ENCODE measurements around the gene RBM5. TPM values are rescaled to one million over a fixed set of nuclear protein-coding genes. Genes with fewer than 3 reads are reported as not detected.

RBM5 gene
- total RNA-seq, 1 experiment from 2014 or later: 126 TPM

DNA sequence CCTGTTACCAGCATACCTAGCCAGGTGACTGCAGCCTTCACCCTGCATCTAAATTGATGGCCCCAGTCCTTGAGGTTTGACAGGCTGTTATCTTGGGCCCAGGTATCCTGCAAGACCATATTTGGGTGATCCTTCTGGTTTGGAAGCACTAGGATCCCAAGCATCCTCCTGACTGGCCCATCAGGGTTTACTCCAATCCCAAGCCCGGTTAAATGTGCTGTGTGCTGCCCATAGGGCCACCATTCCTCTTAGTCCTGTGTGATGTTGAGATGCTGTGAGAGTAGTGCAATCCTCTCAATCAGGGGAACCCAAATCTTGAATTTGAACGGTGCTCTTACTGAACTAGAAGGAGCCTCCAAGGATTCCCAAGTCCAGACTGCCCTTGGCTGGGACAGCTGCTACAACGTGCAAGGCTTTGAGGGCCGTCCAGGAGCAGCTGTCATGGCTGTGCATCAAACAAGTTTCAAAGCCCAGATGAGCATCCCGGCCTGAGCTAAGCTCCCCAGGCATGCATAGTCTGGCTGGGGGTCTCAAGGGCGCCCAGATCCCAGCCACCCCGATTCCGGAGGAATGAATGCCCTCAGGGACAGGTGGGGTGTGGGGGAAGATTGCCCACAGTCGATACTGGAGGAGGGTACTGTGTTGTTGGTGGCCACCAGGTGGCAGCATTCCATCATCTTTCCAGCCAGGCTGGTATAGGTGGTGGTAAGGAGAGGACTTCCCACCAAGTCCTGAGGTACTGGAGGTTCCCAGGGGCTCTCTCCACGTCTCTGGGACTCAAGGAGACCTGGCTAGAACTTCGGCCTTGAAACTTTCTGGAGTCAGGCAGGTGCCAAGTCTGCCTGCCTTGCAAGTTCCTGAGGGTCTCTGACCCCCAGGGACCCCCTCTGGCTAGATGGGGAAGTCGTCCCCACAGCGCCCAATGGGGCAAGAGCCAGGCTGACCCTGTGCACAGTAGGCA lies 32.6 kb downstream of the RBM5 start:
- Mint-ChIP-seq H3K27me3 (ENCODE audit: unreplicated experiment) (no peaks in the 10 kb centered on the region), H3K4me1 (ENCODE audit: low read depth, unreplicated experiment) (peaks cover 8% of the 10 kb centered on the region), H3K9me3 (ENCODE audit: low read depth, unreplicated experiment) (no peaks in the 10 kb centered on the region), H3K36me3 (ENCODE audit: insufficient read depth, unreplicated experiment) (peaks cover 58% of the 10 kb centered on the region), H3K27ac (ENCODE audit: unreplicated experiment) (no peak overlapping the region), H3K4me3 (ENCODE audit: low read depth, unreplicated experiment) (no peak overlapping the region)
- intact Hi-C loops (cut with micrococcal nuclease; ENCODE audit: unreplicated experiment): loop anchor here (1.0 to 2.0 kb wide), 3 partner anchors 68 to 151 kb away; no protein-coding TSS in a partner anchor
- CTCF ChIA-PET: interaction anchor here (0.5 to 1.5 kb wide), 2 partner anchors 23 to 68 kb away, joined by 4 to 5 read pairs; no protein-coding TSS in a partner anchor
- TF ChIP-seq, protein P1, sequence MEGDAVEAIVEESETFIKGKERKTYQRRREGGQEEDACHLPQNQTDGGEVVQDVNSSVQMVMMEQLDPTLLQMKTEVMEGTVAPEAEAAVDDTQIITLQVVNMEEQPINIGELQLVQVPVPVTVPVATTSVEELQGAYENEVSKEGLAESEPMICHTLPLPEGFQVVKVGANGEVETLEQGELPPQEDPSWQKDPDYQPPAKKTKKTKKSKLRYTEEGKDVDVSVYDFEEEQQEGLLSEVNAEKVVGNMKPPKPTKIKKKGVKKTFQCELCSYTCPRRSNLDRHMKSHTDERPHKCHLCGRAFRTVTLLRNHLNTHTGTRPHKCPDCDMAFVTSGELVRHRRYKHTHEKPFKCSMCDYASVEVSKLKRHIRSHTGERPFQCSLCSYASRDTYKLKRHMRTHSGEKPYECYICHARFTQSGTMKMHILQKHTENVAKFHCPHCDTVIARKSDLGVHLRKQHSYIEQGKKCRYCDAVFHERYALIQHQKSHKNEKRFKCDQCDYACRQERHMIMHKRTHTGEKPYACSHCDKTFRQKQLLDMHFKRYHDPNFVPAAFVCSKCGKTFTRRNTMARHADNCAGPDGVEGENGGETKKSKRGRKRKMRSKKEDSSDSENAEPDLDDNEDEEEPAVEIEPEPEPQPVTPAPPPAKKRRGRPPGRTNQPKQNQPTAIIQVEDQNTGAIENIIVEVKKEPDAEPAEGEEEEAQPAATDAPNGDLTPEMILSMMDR (IDR thresholded peaks at IDR 0.05; ENCODE audit: unreplicated experiment): peak; percentile 59
- peak; percentile 84 for DNase-seq
- TSS peak; percentile 22 for BruUV-seq (replicated peaks)

DNA sequence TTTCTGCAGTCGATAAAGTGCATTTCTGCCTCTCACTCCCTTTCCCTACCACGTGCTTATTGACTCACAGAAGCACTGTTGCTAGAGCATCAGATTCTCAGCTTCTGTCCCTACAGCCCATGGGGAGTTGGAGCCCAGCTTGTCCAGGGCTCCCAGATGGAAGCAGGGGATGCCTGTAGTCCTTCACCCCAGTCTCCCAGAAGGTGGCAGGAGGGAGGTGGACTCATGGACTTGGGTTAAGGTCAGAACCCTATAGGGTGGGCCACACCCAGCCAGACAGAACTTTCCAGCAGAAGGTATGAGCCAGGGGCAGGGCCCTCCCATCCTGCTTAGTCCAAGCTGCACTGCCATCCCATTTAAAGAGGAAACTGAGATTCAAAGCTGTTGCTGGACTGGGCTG lies 33.4 kb downstream of the RBM5 start:
- H3K36me3 Mint-ChIP-seq (ENCODE audit: insufficient read depth, unreplicated experiment): peaks cover 52% of the 10 kb centered on the region
- BruUV-seq (replicated peaks): no TSS peak
- H3K27ac Mint-ChIP-seq (ENCODE audit: unreplicated experiment): peak overlapping the region; percentile 52
- intact Hi-C loops (cut with micrococcal nuclease; ENCODE audit: unreplicated experiment): no loop called here
- H3K4me1 Mint-ChIP-seq (ENCODE audit: low read depth, unreplicated experiment): peaks cover 8% of the 10 kb centered on the region
- TF ChIP-seq, protein P1 (IDR thresholded peaks at IDR 0.05; ENCODE audit: unreplicated experiment): no peak
- no peak overlapping the region for H3K4me3 Mint-ChIP-seq (ENCODE audit: low read depth, unreplicated experiment)
- no peaks in the 10 kb centered on the region for H3K27me3 Mint-ChIP-seq (ENCODE audit: unreplicated experiment)
- no peaks in the 10 kb centered on the region for H3K9me3 Mint-ChIP-seq (ENCODE audit: low read depth, unreplicated experiment)
- DNase-seq: no peak
- CTCF ChIA-PET: interaction anchor here (1.3 kb wide), 1 partner anchor 67 kb away, joined by 3 read pairs; no protein-coding TSS in a partner anchor

DNA sequence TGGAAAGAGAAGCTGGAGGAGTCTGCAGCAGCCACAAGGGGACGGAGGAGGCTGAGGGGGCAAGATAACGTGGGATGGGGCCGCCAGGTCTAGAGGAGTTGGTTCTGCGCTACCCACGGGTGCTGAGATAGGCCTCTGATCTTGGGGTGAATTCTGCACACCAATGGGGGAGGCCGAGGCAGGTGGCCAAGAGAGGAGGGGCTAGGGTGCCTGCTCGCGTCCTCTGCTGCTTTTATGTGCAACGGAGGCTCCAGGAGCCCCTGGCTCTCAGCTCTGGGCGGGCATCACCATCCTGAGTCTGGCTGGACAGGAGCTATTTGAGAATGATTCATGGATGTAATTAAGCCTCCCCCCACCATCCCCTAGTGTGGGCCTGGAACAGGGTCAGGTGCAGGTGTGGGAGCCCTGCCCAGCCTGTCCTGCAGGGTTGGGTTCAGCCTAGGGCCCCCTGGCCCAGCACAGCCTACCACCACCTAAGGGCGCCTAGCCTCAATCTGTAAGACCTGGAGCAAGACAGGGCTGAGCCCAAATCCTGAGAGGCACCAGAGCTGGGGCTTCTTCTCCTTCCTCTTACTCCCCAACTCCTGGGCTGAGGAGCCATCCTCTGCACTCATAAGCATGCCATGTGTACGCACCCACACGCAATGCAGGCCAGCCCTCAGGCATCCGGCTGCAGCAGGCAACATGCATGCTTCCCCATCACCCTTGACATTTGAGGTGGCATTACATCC lies 34.1 kb downstream of the RBM5 start:
- no peak for DNase-seq
- no peak overlapping the region for H3K4me3 Mint-ChIP-seq (ENCODE audit: low read depth, unreplicated experiment)
- no peaks in the 10 kb centered on the region for H3K27me3 Mint-ChIP-seq (ENCODE audit: unreplicated experiment)
- TF ChIP-seq, protein P1 (IDR thresholded peaks at IDR 0.05; ENCODE audit: unreplicated experiment): no peak
- peaks cover 8% of the 10 kb centered on the region for H3K4me1 Mint-ChIP-seq (ENCODE audit: low read depth, unreplicated experiment)
- CTCF ChIA-PET: interaction anchor here (0.6 to 1.3 kb wide), 2 partner anchors 66 to 306 kb away, joined by 3 to 5 read pairs; no protein-coding TSS in a partner anchor
- H3K9me3 Mint-ChIP-seq (ENCODE audit: low read depth, unreplicated experiment): no peaks in the 10 kb centered on the region
- peaks cover 48% of the 10 kb centered on the region for H3K36me3 Mint-ChIP-seq (ENCODE audit: insufficient read depth, unreplicated experiment)
- BruUV-seq (replicated peaks): no TSS peak
- H3K27ac Mint-ChIP-seq (ENCODE audit: unreplicated experiment): peak overlapping the region; percentile 52
- intact Hi-C loops (cut with micrococcal nuclease; ENCODE audit: unreplicated experiment): no loop called here

DNA sequence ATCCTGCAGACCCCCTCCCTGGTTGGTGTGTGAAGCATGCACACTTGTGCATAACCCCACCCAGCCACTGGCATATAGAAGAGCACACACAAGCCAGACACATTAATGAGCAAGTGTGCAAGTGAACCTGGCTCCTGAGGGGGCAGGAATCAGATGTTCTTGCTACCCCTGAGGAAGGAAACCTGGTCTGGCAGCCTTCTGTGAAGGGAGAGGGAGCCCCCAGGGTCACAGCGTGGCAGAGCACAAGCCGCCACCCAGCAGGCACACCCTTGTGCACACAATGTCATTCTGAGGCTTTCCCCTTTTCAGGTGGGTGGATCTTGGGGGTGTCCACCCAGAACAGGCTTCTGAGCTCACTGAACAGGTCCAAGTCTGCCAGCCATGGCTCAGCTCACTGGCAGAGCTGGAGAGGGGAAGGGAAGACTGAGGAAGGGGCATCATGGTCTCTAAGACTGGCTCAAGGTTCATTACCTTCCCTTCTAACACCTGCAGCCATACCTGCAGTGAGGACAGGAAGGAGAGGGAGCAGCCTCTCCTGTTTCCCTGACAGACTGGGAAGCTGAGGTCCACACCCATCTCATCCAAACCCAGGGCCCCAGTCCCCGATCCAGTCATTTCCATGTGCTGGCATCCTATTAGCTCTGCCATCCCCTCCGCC lies 34.8 kb downstream of the RBM5 start:
- H3K27ac Mint-ChIP-seq (ENCODE audit: unreplicated experiment): peak overlapping the region; percentile 38
- no peak overlapping the region for H3K4me3 Mint-ChIP-seq (ENCODE audit: low read depth, unreplicated experiment)
- CTCF ChIA-PET: interaction anchor here (0.6 to 1.3 kb wide), 2 partner anchors 66 to 258 kb away, joined by 3 to 4 read pairs; no protein-coding TSS in a partner anchor
- H3K9me3 Mint-ChIP-seq (ENCODE audit: low read depth, unreplicated experiment): no peaks in the 10 kb centered on the region
- intact Hi-C loops (cut with micrococcal nuclease; ENCODE audit: unreplicated experiment): no loop called here
- BruUV-seq (replicated peaks): no TSS peak
- H3K4me1 Mint-ChIP-seq (ENCODE audit: low read depth, unreplicated experiment): peaks cover 8% of the 10 kb centered on the region
- no peaks in the 10 kb centered on the region for H3K27me3 Mint-ChIP-seq (ENCODE audit: unreplicated experiment)
- TF ChIP-seq, protein P1 (IDR thresholded peaks at IDR 0.05; ENCODE audit: unreplicated experiment): no peak
- no peak for DNase-seq
- peaks cover 41% of the 10 kb centered on the region for H3K36me3 Mint-ChIP-seq (ENCODE audit: insufficient read depth, unreplicated experiment)
